K562 (cell line): ENCODE data around the gene APOC4. TPM values are rescaled to one million over a fixed set of nuclear protein-coding genes. Genes with fewer than 3 reads are reported as not detected.

ENCODE experiments used
- CHD7 ChIP-seq: fragments of 200-600 bp; sonication (generic); IDR thresholded peaks from one replicate; pipeline ENCODE4 v1.6.1; 2012; ENCODE audit warnings: mild to moderate bottlenecking, low read depth, low read length, inconsistent platforms
- EGR1 ChIP-seq: fragments of 450-650 bp; conservative IDR thresholded peaks from 2 replicates; pipeline ENCODE4 v1.6.1; 2017; ENCODE audit warnings: mild to moderate bottlenecking
- L3MBTL2 ChIP-seq: fragments of 450-650 bp; IDR thresholded peaks from 2 replicates; pipeline ENCODE4 v1.6.1; 2016; ENCODE audit warnings: mild to moderate bottlenecking, moderate library complexity
- MAZ ChIP-seq, 2 experiments: fragments of 450-650 bp in 1 of 2; sonication (generic) in 1 of 2; formaldehyde crosslinking; IDR thresholded peaks in 1 of 2; conservative IDR thresholded peaks in 1 of 2; 2 replicates each; pipeline versions ENCODE4 v1.4.0 to v1.5.0; 2020; ENCODE audit warnings: mild to moderate bottlenecking in 1 of 2, missing genetic modification reagents in 1 of 2
- NRF1 ChIP-seq, 2 experiments: fragments of 450-650 bp; IDR thresholded peaks in 1 of 2; conservative IDR thresholded peaks in 1 of 2; 2 replicates each; pipeline ENCODE4 v1.6.1; 2014; ENCODE audit warnings: mild to moderate bottlenecking in 2 of 2
- PHF8 ChIP-seq: fragments of 200-600 bp; sonication (generic); IDR thresholded peaks from 2 replicates; pipeline ENCODE4 v1.6.1; 2012; ENCODE audit warnings: mixed run types, mild to moderate bottlenecking, inconsistent platforms, low read length, moderate library complexity, borderline replicate concordance
- POLR2AphosphoS5 ChIP-seq: IDR thresholded peaks from 2 replicates; pipeline ENCODE4 v1.6.1; 2011; ENCODE audit warnings: mild to moderate bottlenecking, low read depth, low read length, moderate library complexity; ENCODE audit not compliant: control insufficient read depth, insufficient read depth
- ZNF395 ChIP-seq: fragments of 200-800 bp; sonication (Bioruptor generic); IDR thresholded peaks from 2 replicates; pipeline ENCODE4 v1.6.1; 2017; ENCODE audit warnings: missing genetic modification characterization, missing compliant biosample characterization
- polyA plus RNA-seq, 8 experiments: library from polyadenylated mRNA; depleted of rRNA in 4 of 8; stranded (reverse) in 5 of 8; unstranded in 3 of 8; fragments of >200 nt; fragmentation: Nextera tagmentation in 2 of 8; fragmentation: Illumina TruSeq in 1 of 8; extraction: Ambion mirVana in 2 of 8; extraction: Trizol in 1 of 8; gene quantifications; 2 replicates each; pipeline versions ENCODE4 v1.2.1 to v1.2.3, GENCODE V29; 2011 to 2014; ENCODE audit warnings: inconsistent platforms in 1 of 8, missing spikeins in 1 of 8
- total RNA-seq, 7 experiments: library from RNA; depleted of rRNA in 6 of 7; stranded (reverse); fragments of >200 nt in 6 of 7; fragmentation: Illumina TruSeq in 2 of 7; extraction: Trizol in 2 of 7; gene quantifications; 2 replicates each; pipeline versions ENCODE4 v1.2.1 to v1.2.3, GENCODE V29; 2011 to 2021; ENCODE audit warnings: low replicate concordance in 1 of 7
- TF ChIP-seq, protein P1 (sequence below): IDR thresholded peaks from 2 replicates; pipeline ENCODE4 v1.6.1; 2014; ENCODE audit warnings: antibody characterized with exemption

APOC4 gene
- total and polyA plus RNA-seq, 9 of the 15 experiments (the other 6 are each of a cell fraction or from before 2014, with no cell fraction given): 0.46 TPM; not detected in 8

- no peak for TF ChIP-seq CHD7
- peak; percentile 97 for TF ChIP-seq EGR1
- TF ChIP-seq ZNF395 (CRISPR knock-in tag): peak; percentile 88
- TF ChIP-seq MAZ (CRISPR knock-in tag; conservative IDR thresholded peaks at IDR 0.05 in 1 of 2, IDR thresholded peaks at IDR 0.05 in 1 of 2): peak; percentile 68 to 83; a peak in 3 of 4 replicates
- TF ChIP-seq, protein P1, sequence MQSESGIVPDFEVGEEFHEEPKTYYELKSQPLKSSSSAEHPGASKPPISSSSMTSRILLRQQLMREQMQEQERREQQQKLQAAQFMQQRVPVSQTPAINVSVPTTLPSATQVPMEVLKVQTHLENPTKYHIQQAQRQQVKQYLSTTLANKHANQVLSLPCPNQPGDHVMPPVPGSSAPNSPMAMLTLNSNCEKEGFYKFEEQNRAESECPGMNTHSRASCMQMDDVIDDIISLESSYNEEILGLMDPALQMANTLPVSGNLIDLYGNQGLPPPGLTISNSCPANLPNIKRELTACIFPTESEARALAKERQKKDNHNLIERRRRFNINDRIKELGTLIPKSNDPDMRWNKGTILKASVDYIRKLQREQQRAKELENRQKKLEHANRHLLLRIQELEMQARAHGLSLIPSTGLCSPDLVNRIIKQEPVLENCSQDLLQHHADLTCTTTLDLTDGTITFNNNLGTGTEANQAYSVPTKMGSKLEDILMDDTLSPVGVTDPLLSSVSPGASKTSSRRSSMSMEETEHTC: peak; percentile 84; the same call in 1 of the 2 replicates
- TF ChIP-seq NRF1 (conservative IDR thresholded peaks at IDR 0.05 in 1 of 2, IDR thresholded peaks at IDR 0.05 in 1 of 2): peak; percentile 56 to 62; a peak in 3 of 4 replicates
- TF ChIP-seq POLR2AphosphoS5: 0 out of 2 replicates have a peak, but pooled peaks have one; percentile 33
- TF ChIP-seq L3MBTL2: peak; percentile 97
- peak; percentile 22; the same call in 1 of the 2 replicates for TF ChIP-seq PHF8
Measured at GRCh38 chr19:44943801-44944249, 1.8 kb downstream of the APOC4 start (continued).
